PC-9 (cell line): ENCODE measurements around the gene SH3GL1. TPM values are rescaled to one million over a fixed set of nuclear protein-coding genes. Genes with fewer than 3 reads are reported as not detected.

Source experiments
- BruUV-seq: library from RNA; stranded (reverse); fragments of 400-500 nt; replicated peaks from 2 replicates; lab custom pipeline; 2021; lab: Mats Ljungman, UMichigan
- CTCF ChIA-PET: fragments of 300-600 bp; sonication (Branson Sonifier 250); formaldehyde crosslinking; loops from one replicate; lab custom pipeline; 2022; ENCODE audit warnings: antibody characterized with exemption; lab: Charles Lee
- POLR2A ChIA-PET: fragments of 300-600 bp; sonication (Branson Sonifier 250); formaldehyde crosslinking; loops from one replicate; lab custom pipeline; 2022; ENCODE audit warnings: antibody characterized with exemption; ENCODE audit not compliant: unreplicated experiment; lab: Charles Lee
- DNase-seq, 2 experiments: peaks; one replicate each; pipeline versions ENCODE4 v3.0.0 to v3.0.0-alpha.2; 2015 to 2022; ENCODE audit warnings: mixed read lengths in 1 of 2
- H2AFZ ChIP-seq: fragments of 200-600 bp; sonication (generic); 2 replicates; pipeline ENCODE4 v1.8.1; 2017; ENCODE audit warnings: antibody characterized with exemption
- H3F3A ChIP-seq: fragments of 200-600 bp; sonication (generic); 2 replicates; pipeline ENCODE4 v1.8.1; 2017; ENCODE audit warnings: antibody characterized with exemption, mild to moderate bottlenecking, low read depth; ENCODE audit not compliant: insufficient read depth
- H3K27ac ChIP-seq: fragments of 200-600 bp; sonication (generic); 2 replicates; pipeline ENCODE4 v1.6.1; 2016; ENCODE audit warnings: mixed run types
- H3K27me3 ChIP-seq: fragments of 200-600 bp; sonication (generic); 2 replicates; pipeline ENCODE4 v1.6.1; 2016; ENCODE audit warnings: low read depth, mixed run types; ENCODE audit not compliant: insufficient read depth
- H3K36me3 ChIP-seq: fragments of 200-600 bp; sonication (generic); 2 replicates; pipeline ENCODE4 v1.6.1; 2016; ENCODE audit warnings: low read depth, mixed run types
- H3K4me1 ChIP-seq: fragments of 200-600 bp; sonication (generic); replicated peaks from 2 replicates; pipeline ENCODE4 v1.6.1; 2016; ENCODE audit warnings: mixed run types; ENCODE audit not compliant: insufficient read depth
- H3K4me2 ChIP-seq: fragments of 200-600 bp; sonication (generic); 2 replicates; pipeline ENCODE4 v1.6.1; 2017; ENCODE audit warnings: mixed run types
- H3K4me3 ChIP-seq: fragments of 200-600 bp; sonication (generic); 2 replicates; pipeline ENCODE4 v1.6.1; 2016; ENCODE audit warnings: mixed run types
- H3K79me2 ChIP-seq: fragments of 200-600 bp; sonication (generic); 2 replicates; pipeline ENCODE4 v1.6.1; 2017; ENCODE audit warnings: low read depth, mixed run types
- H3K9me2 ChIP-seq: fragments of 200-600 bp; sonication (generic); 2 replicates; pipeline ENCODE4 v1.8.1; 2017; ENCODE audit warnings: mild to moderate bottlenecking; ENCODE audit not compliant: insufficient read depth
- H3K9me3 ChIP-seq: fragments of 200-600 bp; sonication (generic); 2 replicates; pipeline ENCODE4 v1.8.1; 2016; ENCODE audit warnings: low read depth; ENCODE audit not compliant: insufficient read depth
- H4K20me1 ChIP-seq: fragments of 200-600 bp; sonication (generic); 2 replicates; pipeline ENCODE4 v1.8.1; 2017; ENCODE audit not compliant: insufficient read depth
- CTCF ChIP-seq: fragments of 200-600 bp; sonication (generic); conservative IDR thresholded peaks from 2 replicates; pipeline ENCODE4 v1.6.1; 2017; ENCODE audit warnings: mixed run types, antibody characterized with exemption, mild to moderate bottlenecking, moderate library complexity
- EZH2 ChIP-seq: fragments of 200-600 bp; sonication (generic); IDR thresholded peaks from 2 replicates; pipeline ENCODE4 v1.8.0; 2017; ENCODE audit warnings: antibody characterized with exemption, low read depth
- intact Hi-C: fragments of 100-400 bp; cut with micrococcal nuclease; formaldehyde crosslinking; loops from one replicate; pipeline ENCODE4 v1.10.0; 2022; ENCODE audit not compliant: unreplicated experiment
- total RNA-seq: library from RNA; stranded (reverse); gene quantifications from 2 replicates; pipeline ENCODE4 v1.2.3, GENCODE V29; 2021

Gene SH3GL1
- total RNA-seq, 1 experiment from 2014 or later, result 49.2 TPM

DNA sequence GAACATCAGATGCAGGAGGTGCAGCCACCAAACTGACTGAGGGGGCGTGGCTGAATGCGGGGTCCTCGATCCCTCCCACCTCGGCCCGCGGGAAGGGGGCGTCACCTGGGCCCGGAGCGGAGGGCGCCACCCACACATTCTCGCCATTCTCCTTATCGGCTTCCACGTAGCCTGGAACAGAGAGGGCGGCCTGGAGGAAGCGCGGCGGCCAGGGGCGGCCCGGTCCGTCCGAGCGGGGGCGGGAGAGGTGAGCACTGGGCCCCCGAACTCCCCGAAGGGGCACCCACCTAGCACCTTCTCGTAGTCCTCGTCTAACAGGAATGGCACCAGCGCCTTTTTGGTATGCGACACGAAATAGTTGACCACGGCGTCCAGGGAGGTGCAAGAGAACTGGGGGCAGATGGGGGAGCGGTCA lies 73.5 kb downstream of the SH3GL1 start:
- no peak for DNase-seq
- H3K4me3 ChIP-seq, result no peak overlapping the region
- H3K4me1 ChIP-seq, result no peaks in the 10 kb centered on the region
- no peaks in the 10 kb centered on the region for H3K36me3 ChIP-seq
- H3F3A ChIP-seq, result no peaks in the 10 kb centered on the region
- intact Hi-C loops, result no loop called here
- ChIA-PET POLR2A (no interaction called here), CTCF (no interaction called here)
- no peaks in the 10 kb centered on the region for H3K27me3 ChIP-seq
- H3K79me2 ChIP-seq, result no peaks in the 10 kb centered on the region
- H2AFZ ChIP-seq, result no peak overlapping the region
- BruUV-seq, result no TSS peak
- H3K9me2 ChIP-seq, result no peaks in the 10 kb centered on the region
- no peaks in the 10 kb centered on the region for H4K20me1 ChIP-seq
- H3K9me3 ChIP-seq, result no peaks in the 10 kb centered on the region
- TF ChIP-seq CTCF (no peak), EZH2 (no peak)
- H3K4me2 ChIP-seq, result no peak overlapping the region
- no peak overlapping the region for H3K27ac ChIP-seq

- CTCF ChIA-PET, result no interaction called here
- H3K27ac ChIP-seq, result no peak overlapping the region
- no peaks in the 10 kb centered on the region for H3K4me1 ChIP-seq
- H4K20me1 ChIP-seq, result no peaks in the 10 kb centered on the region
- no peaks in the 10 kb centered on the region for H3F3A ChIP-seq
- H3K9me3 ChIP-seq, result no peaks in the 10 kb centered on the region
- intact Hi-C loops, result no loop called here
- POLR2A ChIA-PET, result no interaction called here
- TF ChIP-seq EZH2, result no peak
- TF ChIP-seq CTCF, result no peak
- no peak for DNase-seq
- H3K4me3 ChIP-seq, result no peak overlapping the region
- H3K9me2 ChIP-seq, result no peaks in the 10 kb centered on the region
- no TSS peak for BruUV-seq
- H2AFZ ChIP-seq, result no peak overlapping the region
- H3K36me3 ChIP-seq, result no peaks in the 10 kb centered on the region
- no peaks in the 10 kb centered on the region for H3K79me2 ChIP-seq
- H3K27me3 ChIP-seq, result no peaks in the 10 kb centered on the region
- H3K4me2 ChIP-seq, result no peak overlapping the region
Measured at GRCh38 chr19:4326215-4326836, 74.0 kb downstream of the SH3GL1 start.

GRCh38 chr19:4324228-4324627 lies 76.1 kb downstream of the SH3GL1 start:
- Histone ChIP-seq H4K20me1 (no peaks in the 10 kb centered on the region), H3K79me2 (no peaks in the 10 kb centered on the region), H3F3A (no peaks in the 10 kb centered on the region), H3K4me2 (no peak overlapping the region), H3K27me3 (no peaks in the 10 kb centered on the region), H3K4me3 (no peak overlapping the region), H3K9me2 (no peaks in the 10 kb centered on the region), H2AFZ (no peak overlapping the region), H3K9me3 (no peaks in the 10 kb centered on the region), H3K36me3 (no peaks in the 10 kb centered on the region), H3K4me1 (no peaks in the 10 kb centered on the region), H3K27ac (no peak overlapping the region)
- DNase-seq, result no peak
- POLR2A ChIA-PET, result no interaction called here
- CTCF ChIA-PET, result no interaction called here
- BruUV-seq, result no TSS peak
- TF ChIP-seq EZH2 (no peak), CTCF (no peak)
- intact Hi-C loops, result no loop called here
